H1 (cell line): Measurements from ENCODE around the gene ZBTB45. TPM values are rescaled to one million over a fixed set of nuclear protein-coding genes. Genes with fewer than 3 reads are reported as not detected.
A peak's percentile ranks its signal among the peaks of the same experiment; 100 is the strongest.

ENCODE experiments used
- CTCF ChIA-PET: fragments of 300-600 bp; sonication (Branson Sonifier 250); formaldehyde crosslinking; loops from one replicate; lab custom pipeline; 2021; ENCODE audit not compliant: partially characterized antibody; lab: Charles Lee
- POLR2A ChIA-PET: fragments of 300-600 bp; sonication (Branson Sonifier 250); formaldehyde crosslinking; loops from one replicate; lab custom pipeline; 2021; ENCODE audit warnings: inconsistent platforms; ENCODE audit not compliant: partially characterized antibody; lab: Charles Lee
- DNase-seq, 2 experiments: peaks; one replicate each; pipeline versions ENCODE4 v3.0.0 to v3.0.0-alpha.2; 2010 to 2022; ENCODE audit warnings: low spot score in 2 of 2, low read depth in 1 of 2, mixed read lengths in 1 of 2
- FAIRE-seq: peaks from 2 replicates; lab custom pipeline; 2011; peaks lifted over from hg19 to GRCh38; lab: Jason Lieb, UNC
- H2AFZ ChIP-seq: 2 replicates; pipeline ENCODE4 v1.8.1; 2012; ENCODE audit warnings: low read length, inconsistent platforms
- H2AK5ac ChIP-seq: 2 replicates; pipeline ENCODE4 v1.6.1; 2013; ENCODE audit warnings: low read depth, low read length
- H2BK120ac ChIP-seq: replicated peaks from 2 replicates; pipeline ENCODE3; 2013; ENCODE audit warnings: low read depth, low read length, inconsistent platforms
- H2BK12ac ChIP-seq: 2 replicates; pipeline ENCODE4 v1.6.1; 2013; ENCODE audit warnings: low read depth, low read length
- H2BK15ac ChIP-seq: 2 replicates; pipeline ENCODE4 v1.6.1; 2013; ENCODE audit warnings: low read length
- H2BK20ac ChIP-seq: 2 replicates; pipeline ENCODE4 v1.6.1; 2013; ENCODE audit warnings: low read length
- H2BK5ac ChIP-seq: 2 replicates; pipeline ENCODE4 v1.6.1; 2013; ENCODE audit warnings: low read depth, low read length
- H3K14ac ChIP-seq: 2 replicates; pipeline ENCODE4 v1.6.1; 2013; ENCODE audit warnings: inconsistent platforms; ENCODE audit not compliant: insufficient read length
- H3K18ac ChIP-seq: 2 replicates; pipeline ENCODE4 v1.6.1; 2013; ENCODE audit warnings: low read length; ENCODE audit errors: extremely low read depth
- H3K23ac ChIP-seq: 2 replicates; pipeline ENCODE4 v1.6.1; 2013; ENCODE audit warnings: inconsistent platforms; ENCODE audit not compliant: insufficient read length
- H3K23me2 ChIP-seq: 2 replicates; pipeline ENCODE4 v1.6.1; 2013; ENCODE audit warnings: low read depth, low read length
- H3K27ac ChIP-seq: 2 replicates; pipeline ENCODE4 v1.6.1; 2011; ENCODE audit warnings: low read depth, low read length, inconsistent platforms
- H3K27me3 ChIP-seq, 4 experiments: replicated peaks in 1 of 4; 1 replicate in 1 of 4; 2 replicates in 3 of 4; pipeline versions ENCODE4 v1.6.1 to v1.8.1; 2011 to 2013; ENCODE audit warnings: low read length in 3 of 4, mild to moderate bottlenecking in 3 of 4, inconsistent platforms in 2 of 4, mixed read lengths in 2 of 4, moderate library complexity in 1 of 4; ENCODE audit not compliant: control insufficient read depth in 3 of 4, insufficient read depth in 3 of 4; ENCODE audit errors: extremely low read depth in 1 of 4
- H3K36me3 ChIP-seq, 4 experiments: 2 replicates each; pipeline versions ENCODE4 v1.6.1 to v1.8.1; 2011 to 2013; ENCODE audit warnings: mild to moderate bottlenecking in 4 of 4, low read length in 3 of 4, moderate library complexity in 2 of 4, control low read depth in 1 of 4, inconsistent platforms in 1 of 4; ENCODE audit not compliant: insufficient read depth in 4 of 4, control insufficient read depth in 2 of 4
- H3K4ac ChIP-seq: replicated peaks from 2 replicates; pipeline ENCODE3; 2013; ENCODE audit warnings: low read length, low read depth, mixed read lengths, inconsistent platforms; ENCODE audit not compliant: insufficient read length
- H3K4me1 ChIP-seq, 4 experiments: replicated peaks in 1 of 4; 1 replicate in 1 of 4; 2 replicates in 3 of 4; pipeline versions ENCODE4 v1.6.1 to v1.8.1; 2011 to 2013; ENCODE audit warnings: low read length in 3 of 4, inconsistent platforms in 2 of 4, mixed read lengths in 1 of 4; ENCODE audit not compliant: insufficient read depth in 4 of 4, control insufficient read depth in 3 of 4
- H3K4me2 ChIP-seq, 2 experiments: 2 replicates each; pipeline versions ENCODE4 v1.6.1 to v1.8.1; 2011 to 2013; ENCODE audit warnings: low read depth in 2 of 2, low read length in 2 of 2, control low read depth in 1 of 2, inconsistent platforms in 1 of 2, mild to moderate bottlenecking in 1 of 2; ENCODE audit not compliant: insufficient read depth in 1 of 2
- H3K4me3 ChIP-seq, 4 experiments: fragments of 200-600, 300-600 bp in 1 of 4; sonication (generic), shearing (Covaris generic), sonication (Bioruptor Twin) in 1 of 4; 2 replicates each; pipeline versions ENCODE4 v1.5.1 to v1.8.1; 2011 to 2016; ENCODE audit warnings: low read length in 4 of 4, low read depth in 3 of 4, control low read depth in 2 of 4, inconsistent platforms in 2 of 4, mild to moderate bottlenecking in 2 of 4, mixed read lengths in 1 of 4, moderate library complexity in 1 of 4; ENCODE audit not compliant: insufficient read depth in 2 of 4; ENCODE audit errors: extremely low read depth in 1 of 4
- H3K56ac ChIP-seq: replicated peaks from 2 replicates; pipeline ENCODE3; 2013; ENCODE audit warnings: low read depth, mild to moderate bottlenecking, mixed read lengths, low read length, inconsistent platforms; ENCODE audit not compliant: insufficient read length
- H3K79me1 ChIP-seq: 2 replicates; pipeline ENCODE4 v1.6.1; 2013; ENCODE audit warnings: low read depth, low read length, control low read depth
- H3K79me2 ChIP-seq, 2 experiments: 2 replicates each; pipeline versions ENCODE4 v1.6.1 to v1.8.1; 2012 to 2013; ENCODE audit warnings: low read length in 2 of 2, mild to moderate bottlenecking in 2 of 2, inconsistent platforms in 1 of 2; ENCODE audit not compliant: insufficient read depth in 2 of 2, control insufficient read depth in 1 of 2
- H3K9ac ChIP-seq, 4 experiments: replicated peaks in 1 of 4; 1 replicate in 1 of 4; 2 replicates in 3 of 4; pipeline versions ENCODE4 v1.6.1 to v1.8.1; 2011 to 2013; ENCODE audit warnings: low read depth in 3 of 4, low read length in 3 of 4, control low read depth in 2 of 4, mild to moderate bottlenecking in 2 of 4, moderate library complexity in 2 of 4, inconsistent platforms in 1 of 4; ENCODE audit errors: extremely low read depth in 1 of 4
- H3K9me3 ChIP-seq, 2 experiments: 2 replicates each; pipeline versions ENCODE4 v1.6.1 to v1.8.1; 2012 to 2013; ENCODE audit warnings: mild to moderate bottlenecking in 2 of 2, moderate library complexity in 2 of 2, control low read depth in 1 of 2, inconsistent platforms in 1 of 2, low read depth in 1 of 2, low read length in 1 of 2, mixed read lengths in 1 of 2; ENCODE audit not compliant: insufficient read depth in 2 of 2
- H4K20me1 ChIP-seq, 2 experiments: replicated peaks in 1 of 2; 2 replicates each; pipeline versions ENCODE3 to v1.8.1; 2011 to 2013; ENCODE audit warnings: inconsistent platforms in 2 of 2, low read length in 2 of 2, mild to moderate bottlenecking in 1 of 2; ENCODE audit not compliant: insufficient read depth in 2 of 2, control insufficient read depth in 1 of 2
- H4K5ac ChIP-seq: 2 replicates; pipeline ENCODE4 v1.6.1; 2013; ENCODE audit warnings: low read length, low read depth, mixed read lengths, inconsistent platforms; ENCODE audit not compliant: insufficient read length
- H4K8ac ChIP-seq: 2 replicates; pipeline ENCODE4 v1.8.0; 2013; ENCODE audit warnings: mild to moderate bottlenecking, moderate library complexity, low read length, inconsistent platforms; ENCODE audit not compliant: insufficient read depth; ENCODE audit errors: extremely low read depth
- H4K91ac ChIP-seq: replicated peaks from 2 replicates; pipeline ENCODE3; 2013; ENCODE audit warnings: low read length, mixed read lengths, inconsistent platforms; ENCODE audit not compliant: insufficient read length
- BCL11A ChIP-seq, 2 experiments: IDR thresholded peaks; one replicate each; pipeline ENCODE4 v1.6.1; 2011; ENCODE audit warnings: low read depth in 2 of 2, low read length in 2 of 2, mild to moderate bottlenecking in 2 of 2
- TBP ChIP-seq: IDR thresholded peaks from 2 replicates; pipeline ENCODE4 v1.6.1; 2011; ENCODE audit warnings: low read depth, low read length, improper control_type of control experiment
- WGBS, 2 experiments: shearing (Covaris generic) in 1 of 2; methylation state at CpG; one replicate each; pipeline versions ENCODE4 v1.1.6 to v1.1.7; 2013 to 2015; ENCODE audit warnings: low lambda C conversion rate in 2 of 2, mixed read lengths in 2 of 2, inconsistent platforms in 1 of 2, low coverage in 1 of 2, missing lambda C conversion rate in 1 of 2; ENCODE audit not compliant: insufficient replicate concordance in 2 of 2, insufficient coverage in 1 of 2, insufficient read length in 1 of 2; ENCODE audit errors: extremely low coverage in 1 of 2, missing lambda C conversion rate in 1 of 2; 5-methylcytosine and 5-hydroxymethylcytosine counted together
- polyA plus RNA-seq, 7 experiments: library from polyadenylated mRNA; depleted of rRNA in 3 of 7; stranded (reverse) in 5 of 7; unstranded in 2 of 7; fragments of >200 nt in 5 of 7; fragments of 200-250 nt in 2 of 7; gene quantifications; 1 replicate in 5 of 7; 2 replicates in 1 of 7; 4 replicates in 1 of 7; pipeline versions ENCODE4 v1.2.1 to v1.2.3, GENCODE V29; 2011 to 2013; ENCODE audit warnings: missing spikeins in 2 of 7, mixed read lengths in 2 of 7
- total RNA-seq: library from RNA; stranded (reverse); fragmentation: NEBNext Ultra II Directional; extraction: Animal tissue kit (Norgen Biotek cat#: 25700); gene quantifications from 2 replicates; pipeline ENCODE4 v1.2.1, GENCODE V29; 2021

The ZBTB45 gene
- total and polyA plus RNA-seq, 2 of the 8 experiments (the other 6 are each of a cell fraction or from before 2014, with no cell fraction given) = 16.9 to 17.2 TPM

DNA sequence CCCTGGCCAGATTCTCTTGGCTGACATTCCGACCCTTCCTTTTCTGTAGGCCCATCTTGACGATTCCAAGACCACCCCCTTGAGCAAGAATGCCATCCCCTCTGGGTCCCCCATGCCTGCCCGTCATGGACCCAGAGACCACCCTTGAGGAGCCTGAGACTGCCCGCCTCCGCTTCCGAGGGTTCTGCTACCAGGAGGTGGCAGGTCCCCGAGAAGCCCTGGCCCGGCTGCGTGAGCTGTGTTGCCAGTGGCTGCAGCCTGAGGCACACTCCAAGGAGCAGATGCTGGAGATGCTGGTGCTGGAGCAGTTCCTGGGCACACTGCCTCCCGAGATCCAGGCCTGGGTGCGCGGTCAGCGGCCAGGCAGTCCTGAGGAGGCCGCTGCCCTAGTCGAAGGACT lies 42.5 kb downstream of the ZBTB45 start:
- Histone ChIP-seq H3K36me3 (peaks cover under 1 to 4% (median 1%) of the 10 kb centered on the region in 4 experiments; a peak in 3 of 8 replicates), H2BK5ac (no peak overlapping the region), H3K9ac (no peak overlapping the region), H3K79me1 (no peaks in the 10 kb centered on the region), H3K4me3 (peak overlapping the region in 3 of 4 experiments; percentile 42 to 76 (median 66); a peak in 4 of 8 replicates), H2AFZ (no peak overlapping the region), H3K79me2 (no peaks in the 10 kb centered on the region), H4K8ac (no peak overlapping the region), H3K23me2 (peaks cover 14% of the 10 kb centered on the region), H3K4ac (no peak overlapping the region), H3K27ac (no peak overlapping the region), H3K27me3 (peaks cover 0 to 3% (median 0%) of the 10 kb centered on the region in 4 experiments; a peak in 3 of 7 replicates), H3K14ac (no peak overlapping the region), H4K20me1 (peaks cover 3 to 6% of the 10 kb centered on the region in 2 experiments), H3K4me2 (peak overlapping the region; percentile 88 to 94), H4K91ac (no peak overlapping the region), H3K9me3 (no peaks in the 10 kb centered on the region), H2BK15ac (no peak overlapping the region), H3K4me1 (peaks cover 0 to 6% (median 5%) of the 10 kb centered on the region in 4 experiments; a peak in 6 of 7 replicates), H4K5ac (no peak overlapping the region), H2BK120ac (no peak overlapping the region), H3K23ac (no peak overlapping the region), H2AK5ac (0 out of 2 replicates have a peak overlapping the region, but pooled peaks have one; percentile 40), H3K18ac (no peak overlapping the region), H2BK12ac (no peak overlapping the region), H3K56ac (no peak overlapping the region), H2BK20ac (no peak overlapping the region)
- POLR2A ChIA-PET = interaction anchor here (0.7 to 3.0 kb wide), 12 partner anchors 9 to 111 kb away, joined by 3 to 14 read pairs (median 3); partner anchors contain the start of genes CHMP2A, TRIM28 and ZBTB45
- 89% methylated on average over 15 of the region's 15 CpGs; no CpG with 5 or more reads in 1 of the 2 experiments for WGBS, 2 experiments
- FAIRE-seq (no peak), DNase-seq (no peak)
- no peak for TF ChIP-seq BCL11A (IDR thresholded peaks at IDR 0.05; ENCODE audit: low read depth in 2 of 2, low read length in 2 of 2)
- no peak for TF ChIP-seq TBP
- CTCF ChIA-PET = interaction anchor here (0.6 to 1.6 kb wide), 3 partner anchors 26 to 61 kb away, joined by 3 to 7 read pairs (median 4); partner anchors contain the start of genes ZBTB45 and ZNF324B
